VCaP (cell line): Measurements from ENCODE around the gene MAP3K8.

Source experiments
- H3K27ac ChIP-seq: fragments of 450-650 bp; 2 replicates; pipeline ENCODE4 v1.5.1; 2017
- CTCF ChIP-seq: fragments of 450-650 bp; conservative IDR thresholded peaks from 2 replicates; pipeline ENCODE4 v1.5.1; 2017; ENCODE audit warnings: mild to moderate bottlenecking, moderate library complexity

MAP3K8 gene

GRCh38 chr10:30454744-30455510 is 20.9 kb downstream of the MAP3K8 start:
- no peak for TF ChIP-seq CTCF
- H3K27ac ChIP-seq: no peak overlapping the region

GRCh38 chr10:30455816-30456215 is 21.8 kb downstream of the MAP3K8 start:
- no peak for TF ChIP-seq CTCF
- H3K27ac ChIP-seq: no peak overlapping the region

- no peak for TF ChIP-seq CTCF
- H3K27ac ChIP-seq: no peak overlapping the region
Observed at GRCh38 chr10:30456266-30456665, 22.3 kb downstream of the MAP3K8 start.

GRCh38 chr10:30459283-30459682 is 25.3 kb downstream of the MAP3K8 start:
- no peak overlapping the region for H3K27ac ChIP-seq
- TF ChIP-seq CTCF: no peak

- TF ChIP-seq CTCF: no peak
Observed at GRCh38 chr10:30460121-30460520, 26.1 kb downstream of the MAP3K8 start.

GRCh38 chr10:30462513-30462912 is 28.5 kb downstream of the MAP3K8 start:
- no peak overlapping the region for H3K27ac ChIP-seq
- TF ChIP-seq CTCF: no peak

More at GRCh38 chr10:30460121-30460520, 26.1 kb downstream of the MAP3K8 start:
- no peak overlapping the region for H3K27ac ChIP-seq

- TF ChIP-seq CTCF: no peak
- H3K27ac ChIP-seq: no peak overlapping the region
Observed at GRCh38 chr10:30463944-30464451, 30.0 kb downstream of the MAP3K8 start.
